ENCODE measurements around the gene MTHFD2L.

MTHFD2L gene

GRCh38 chr4:74148205-74148604 is 9.7 kb upstream of the MTHFD2L start:
- Histone ChIP-seq H3F3A (ENCODE audit: insufficient read depth, low read length) (no peaks in the 10 kb centered on the region), H3K36me3 (replicated peaks; ENCODE audit: insufficient read depth, low read length) (no peaks in the 10 kb centered on the region), H4K20me1 (ENCODE audit: insufficient read depth, low read length) (no peaks in the 10 kb centered on the region), H3K9me2 (replicated peaks; ENCODE audit: insufficient read depth, low read length) (no peaks in the 10 kb centered on the region), H3K27ac (ENCODE audit: low read length) (no peak overlapping the region), H3K4me1 (ENCODE audit: low read length) (no peaks in the 10 kb centered on the region), H3K79me2 (ENCODE audit: low read length) (no peaks in the 10 kb centered on the region), H3K9ac (ENCODE audit: low read length) (no peak overlapping the region), H3K4me2 (ENCODE audit: low read depth, low read length) (no peak overlapping the region), H3K9me3 (replicated peaks; ENCODE audit: insufficient read depth, low read length) (no peaks in the 10 kb centered on the region), H2AFZ (ENCODE audit: low read length) (no peak overlapping the region), H3K27me3 (replicated peaks; ENCODE audit: insufficient read depth, low read length) (no peaks in the 10 kb centered on the region), H3K4me3 (ENCODE audit: low read length) (no peak overlapping the region)
- no peak for TF ChIP-seq EZH2phosphoT487 (IDR thresholded peaks at IDR 0.05; ENCODE audit: low read length)
- no peak for TF ChIP-seq EZH2 (optimal IDR thresholded peaks at IDR 0.05; ENCODE audit: low read depth, low read length)
- TF ChIP-seq, protein P1, sequence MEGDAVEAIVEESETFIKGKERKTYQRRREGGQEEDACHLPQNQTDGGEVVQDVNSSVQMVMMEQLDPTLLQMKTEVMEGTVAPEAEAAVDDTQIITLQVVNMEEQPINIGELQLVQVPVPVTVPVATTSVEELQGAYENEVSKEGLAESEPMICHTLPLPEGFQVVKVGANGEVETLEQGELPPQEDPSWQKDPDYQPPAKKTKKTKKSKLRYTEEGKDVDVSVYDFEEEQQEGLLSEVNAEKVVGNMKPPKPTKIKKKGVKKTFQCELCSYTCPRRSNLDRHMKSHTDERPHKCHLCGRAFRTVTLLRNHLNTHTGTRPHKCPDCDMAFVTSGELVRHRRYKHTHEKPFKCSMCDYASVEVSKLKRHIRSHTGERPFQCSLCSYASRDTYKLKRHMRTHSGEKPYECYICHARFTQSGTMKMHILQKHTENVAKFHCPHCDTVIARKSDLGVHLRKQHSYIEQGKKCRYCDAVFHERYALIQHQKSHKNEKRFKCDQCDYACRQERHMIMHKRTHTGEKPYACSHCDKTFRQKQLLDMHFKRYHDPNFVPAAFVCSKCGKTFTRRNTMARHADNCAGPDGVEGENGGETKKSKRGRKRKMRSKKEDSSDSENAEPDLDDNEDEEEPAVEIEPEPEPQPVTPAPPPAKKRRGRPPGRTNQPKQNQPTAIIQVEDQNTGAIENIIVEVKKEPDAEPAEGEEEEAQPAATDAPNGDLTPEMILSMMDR (IDR thresholded peaks at IDR 0.05; ENCODE audit: low read length): no peak
- DNase-seq: no peak

GRCh38 chr4:74152836-74153235 is 5.1 kb upstream of the MTHFD2L start:
- TF ChIP-seq, protein P1 (IDR thresholded peaks at IDR 0.05; ENCODE audit: low read length): no peak
- TF ChIP-seq EZH2phosphoT487 (IDR thresholded peaks at IDR 0.05; ENCODE audit: low read length) (no peak), EZH2 (optimal IDR thresholded peaks at IDR 0.05; ENCODE audit: low read depth, low read length) (no peak)
- Histone ChIP-seq H3F3A (ENCODE audit: insufficient read depth, low read length) (no peaks in the 10 kb centered on the region), H3K4me2 (ENCODE audit: low read depth, low read length) (no peak overlapping the region), H3K4me3 (ENCODE audit: low read length) (no peak overlapping the region), H3K27ac (ENCODE audit: low read length) (no peak overlapping the region), H3K79me2 (ENCODE audit: low read length) (no peaks in the 10 kb centered on the region), H3K36me3 (replicated peaks; ENCODE audit: insufficient read depth, low read length) (no peaks in the 10 kb centered on the region), H3K9me3 (replicated peaks; ENCODE audit: insufficient read depth, low read length) (no peaks in the 10 kb centered on the region), H3K9ac (ENCODE audit: low read length) (no peak overlapping the region), H3K27me3 (replicated peaks; ENCODE audit: insufficient read depth, low read length) (no peaks in the 10 kb centered on the region), H2AFZ (ENCODE audit: low read length) (no peak overlapping the region), H4K20me1 (ENCODE audit: insufficient read depth, low read length) (no peaks in the 10 kb centered on the region), H3K4me1 (ENCODE audit: low read length) (no peaks in the 10 kb centered on the region), H3K9me2 (replicated peaks; ENCODE audit: insufficient read depth, low read length) (no peaks in the 10 kb centered on the region)
- DNase-seq: no peak

DNA sequence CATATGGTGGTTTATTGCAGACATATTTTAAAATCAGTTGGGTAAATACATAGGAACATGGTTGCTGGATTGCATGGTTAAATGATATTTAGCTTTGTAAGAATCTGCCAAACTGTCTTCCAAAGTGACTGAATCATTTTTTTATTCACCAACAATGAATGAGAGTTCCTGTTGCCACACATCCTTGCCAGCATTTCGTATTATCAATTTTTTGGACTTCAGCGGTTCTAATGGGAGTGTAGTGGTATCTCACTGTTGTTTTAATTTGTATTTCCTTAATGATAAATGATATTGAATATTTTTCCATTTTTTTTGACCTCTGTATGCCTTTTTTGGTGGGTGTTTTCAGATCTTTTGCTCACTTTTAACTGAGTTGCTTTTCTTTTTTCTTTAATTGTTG is 1.4 kb upstream of the MTHFD2L start:
- no peak overlapping the region for H3K9ac ChIP-seq (ENCODE audit: low read length)
- H3K27me3 ChIP-seq (replicated peaks; ENCODE audit: insufficient read depth, low read length): no peaks in the 10 kb centered on the region
- peaks cover 5% of the 10 kb centered on the region for H3K36me3 ChIP-seq (replicated peaks; ENCODE audit: insufficient read depth, low read length)
- no peak overlapping the region for H3K27ac ChIP-seq (ENCODE audit: low read length)
- H3K4me1 ChIP-seq (ENCODE audit: low read length): peaks cover 8% of the 10 kb centered on the region
- no peaks in the 10 kb centered on the region for H3F3A ChIP-seq (ENCODE audit: insufficient read depth, low read length)
- no peaks in the 10 kb centered on the region for H3K9me2 ChIP-seq (replicated peaks; ENCODE audit: insufficient read depth, low read length)
- H2AFZ ChIP-seq (ENCODE audit: low read length): no peak overlapping the region
- peaks cover 33% of the 10 kb centered on the region for H3K79me2 ChIP-seq (ENCODE audit: low read length)
- H3K9me3 ChIP-seq (replicated peaks; ENCODE audit: insufficient read depth, low read length): no peaks in the 10 kb centered on the region
- H4K20me1 ChIP-seq (ENCODE audit: insufficient read depth, low read length): no peaks in the 10 kb centered on the region
- no peak overlapping the region for H3K4me2 ChIP-seq (ENCODE audit: low read depth, low read length)
- no peak overlapping the region for H3K4me3 ChIP-seq (ENCODE audit: low read length)
- DNase-seq: no peak
- TF ChIP-seq, protein P1 (IDR thresholded peaks at IDR 0.05; ENCODE audit: low read length): no peak
- TF ChIP-seq EZH2 (optimal IDR thresholded peaks at IDR 0.05; ENCODE audit: low read depth, low read length) (no peak), EZH2phosphoT487 (IDR thresholded peaks at IDR 0.05; ENCODE audit: low read length) (no peak)

Measured in MM.1S (cell line).